ENCODE results near the gene ALKBH5. TPM values are rescaled to one million over a fixed set of nuclear protein-coding genes. Genes with fewer than 3 reads are reported as not detected.

ALKBH5 gene
- total and polyA plus RNA-seq, 2 of the 8 experiments (the other 6 are each of a cell fraction or from before 2014, with no cell fraction given), result 63.7 to 86.4 TPM

DNA sequence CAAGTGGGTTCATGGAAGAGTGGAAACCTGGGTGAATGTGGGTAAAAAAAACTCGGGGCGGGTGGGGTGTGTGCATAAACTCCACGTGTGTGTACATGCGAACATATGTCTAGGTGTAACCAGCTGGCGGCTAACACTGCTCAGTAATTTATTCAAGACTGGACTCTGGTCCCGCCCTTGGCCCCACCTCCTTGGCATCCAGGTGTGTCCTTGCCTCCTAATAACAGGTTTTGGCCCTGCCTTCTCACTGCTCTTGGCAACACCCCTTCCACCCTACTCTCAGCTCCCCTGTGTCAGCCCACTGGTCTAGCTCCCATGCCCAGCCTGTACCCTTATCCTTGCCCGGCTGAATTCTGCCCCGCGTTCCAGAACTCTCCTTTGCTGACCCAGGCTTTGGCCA lies 66.6 kb downstream of the ALKBH5 start:
- H3K4me2 ChIP-seq (ENCODE audit: insufficient read depth in 1 of 2, low read depth in 2 of 2, low read length in 2 of 2), result no peak overlapping the region
- H2AFZ ChIP-seq (ENCODE audit: low read length), result no peak overlapping the region
- H3K4me1 ChIP-seq (replicated peaks in 1 of 4; ENCODE audit: control insufficient read depth in 3 of 4, insufficient read depth in 4 of 4, low read length in 3 of 4), result peaks cover 0 to 16% (median 9%) of the 10 kb centered on the region in 4 experiments; a peak in 6 of 7 replicates
- no peak overlapping the region for H3K4me3 ChIP-seq (ENCODE audit: extremely low read depth in 1 of 4, insufficient read depth in 2 of 4, low read depth in 3 of 4, low read length in 4 of 4)
- H3K4ac ChIP-seq (replicated peaks; ENCODE audit: insufficient read length, low read depth, low read length), result no peak overlapping the region
- no peaks in the 10 kb centered on the region for H3K79me2 ChIP-seq (ENCODE audit: control insufficient read depth in 1 of 2, insufficient read depth in 2 of 2, low read length in 2 of 2)
- H4K20me1 ChIP-seq (replicated peaks in 1 of 2; ENCODE audit: control insufficient read depth in 1 of 2, insufficient read depth in 2 of 2, low read length in 2 of 2), result peaks cover 8 to 14% of the 10 kb centered on the region in 2 experiments
- H4K5ac ChIP-seq (ENCODE audit: insufficient read length, low read depth, low read length), result no peak overlapping the region
- CTCF ChIA-PET (ENCODE audit: partially characterized antibody), result interaction anchor here (1.0 to 3.6 kb wide), 5 partner anchors 9 to 70 kb away, joined by 3 to 19 read pairs (median 4); no protein-coding TSS in a partner anchor
- H2BK20ac ChIP-seq (ENCODE audit: low read length), result no peak overlapping the region
- H2BK15ac ChIP-seq (ENCODE audit: low read length), result no peak overlapping the region
- H3K27me3 ChIP-seq (replicated peaks in 1 of 4; ENCODE audit: control insufficient read depth in 3 of 4, extremely low read depth in 1 of 4, insufficient read depth in 3 of 4, low read length in 3 of 4), result no peaks in the 10 kb centered on the region
- H4K91ac ChIP-seq (replicated peaks; ENCODE audit: insufficient read length, low read length), result no peak overlapping the region
- H3K9me3 ChIP-seq (ENCODE audit: insufficient read depth in 2 of 2, low read depth in 1 of 2, low read length in 1 of 2), result no peaks in the 10 kb centered on the region
- FAIRE-seq (no peak), DNase-seq (ENCODE audit: low read depth in 1 of 2, low spot score in 2 of 2) (no peak)
- no peak overlapping the region for H3K14ac ChIP-seq (ENCODE audit: insufficient read length)
- peaks cover 5% of the 10 kb centered on the region for H3K23me2 ChIP-seq (ENCODE audit: low read depth, low read length)
- no peak overlapping the region for H3K23ac ChIP-seq (ENCODE audit: insufficient read length)
- no peak overlapping the region for H2BK5ac ChIP-seq (ENCODE audit: low read depth, low read length)
- no peak overlapping the region for H2BK120ac ChIP-seq (replicated peaks; ENCODE audit: low read depth, low read length)
- no peak overlapping the region for H3K9ac ChIP-seq (replicated peaks in 1 of 4; ENCODE audit: extremely low read depth in 1 of 4, low read depth in 3 of 4, low read length in 3 of 4)
- H2BK12ac ChIP-seq (ENCODE audit: low read depth, low read length), result no peak overlapping the region
- no peak overlapping the region for H4K8ac ChIP-seq (ENCODE audit: extremely low read depth, insufficient read depth, low read length)
- H2AK5ac ChIP-seq (ENCODE audit: low read depth, low read length), result no peak overlapping the region
- H3K27ac ChIP-seq (ENCODE audit: low read depth, low read length), result no peak overlapping the region
- no peak overlapping the region for H3K56ac ChIP-seq (replicated peaks; ENCODE audit: insufficient read length, low read depth, low read length)
- H3K36me3 ChIP-seq (ENCODE audit: control insufficient read depth in 2 of 4, insufficient read depth in 4 of 4, low read length in 3 of 4), result peaks cover 43 to 68% (median 63%) of the 10 kb centered on the region in 4 experiments
- H3K18ac ChIP-seq (ENCODE audit: extremely low read depth, low read length), result no peak overlapping the region
- WGBS, 2 experiments (ENCODE audit: extremely low coverage in 1 of 2, insufficient coverage in 1 of 2, insufficient read length in 1 of 2, insufficient replicate concordance in 2 of 2, low coverage in 1 of 2, low lambda C conversion rate in 2 of 2, missing lambda C conversion rate in 1 of 2), result 87% methylated on average over 9 of the region's 9 CpGs; no CpG with 5 or more reads in 1 of the 2 experiments
- peaks cover 3% of the 10 kb centered on the region; the same call in 1 of the 2 replicates for H3K79me1 ChIP-seq (ENCODE audit: low read depth, low read length)
- POLR2A ChIA-PET (ENCODE audit: partially characterized antibody), result interaction anchor here (0.6 to 13.9 kb wide), 10 partner anchors 9 to 1892 kb away, joined by 3 to 171 read pairs (median 4); partner anchors contain the start of genes FLII and MIEF2
